ENCODE results near the gene SIRT5.

- TF ChIP-seq CTCF (IDR thresholded peaks at IDR 0.05) (no peak), POLR2A (IDR thresholded peaks at IDR 0.05) (no peak)
Observed at GRCh38 chr6:13531956-13532355, 42.4 kb upstream of the SIRT5 start.

Measured in uterus (tissue), 2 donors.